ENCODE data around the gene UTRN. TPM values are rescaled to one million over a fixed set of nuclear protein-coding genes. Genes with fewer than 3 reads are reported as not detected.
A peak's percentile ranks its signal among the peaks of the same experiment; 100 is the strongest.

UTRN gene
- total RNA-seq, 1 experiment from 2014 or later, result 125 TPM

- TF ChIP-seq E2F1 (CRISPR knock-in tag; IDR thresholded peaks at IDR 0.05), result no peak
- TF ChIP-seq AR (CRISPR knock-in tag; IDR thresholded peaks at IDR 0.05), result peak; percentile 64
- TF ChIP-seq SMAD3 (CRISPR knock-in tag; IDR thresholded peaks at IDR 0.05; ENCODE audit: borderline replicate concordance), result no peak
- TF ChIP-seq ZNF263 (CRISPR knock-in tag; IDR thresholded peaks at IDR 0.05; ENCODE audit: low read depth), result no peak
- TF ChIP-seq NFE2L1 (CRISPR knock-in tag; IDR thresholded peaks at IDR 0.05), result no peak
- TF ChIP-seq USF1 (CRISPR knock-in tag; IDR thresholded peaks at IDR 0.05), result no peak
- TF ChIP-seq USF2 (CRISPR knock-in tag; IDR thresholded peaks at IDR 0.05), result no peak
- no peak for TF ChIP-seq KAT7 (CRISPR knock-in tag; IDR thresholded peaks at IDR 0.05; ENCODE audit: borderline replicate concordance)
- TF ChIP-seq NFATC4 (CRISPR knock-in tag; IDR thresholded peaks at IDR 0.05), result no peak
- no peak for TF ChIP-seq ZNF532 (CRISPR knock-in tag; IDR thresholded peaks at IDR 0.05; ENCODE audit: borderline replicate concordance)
- no peak for TF ChIP-seq ELF4 (CRISPR knock-in tag; IDR thresholded peaks at IDR 0.05; ENCODE audit: low read depth)
- TF ChIP-seq MLX (CRISPR knock-in tag; IDR thresholded peaks at IDR 0.05), result no peak
- TF ChIP-seq TEAD1 (CRISPR knock-in tag; IDR thresholded peaks at IDR 0.05), result peak; percentile 98; the same call in 1 of the 2 replicates
- TF ChIP-seq PRDM15 (CRISPR knock-in tag; IDR thresholded peaks at IDR 0.05), result no peak
Measured at GRCh38 chr6:144330017-144330987, 45.2 kb downstream of the UTRN start (continued).

Measured in WTC11 (cell line).